ENCODE results near the gene MATCAP1. TPM values are rescaled to one million over a fixed set of nuclear protein-coding genes. Genes with fewer than 3 reads are reported as not detected.

The MATCAP1 gene
- 14.5 TPM for total RNA-seq
- long read RNA-seq, partial matches to known transcripts = 1 of 6 reads
- long read RNA-seq, other reads (novel, unspliced or antisense) = 4 of 6 reads

DNA sequence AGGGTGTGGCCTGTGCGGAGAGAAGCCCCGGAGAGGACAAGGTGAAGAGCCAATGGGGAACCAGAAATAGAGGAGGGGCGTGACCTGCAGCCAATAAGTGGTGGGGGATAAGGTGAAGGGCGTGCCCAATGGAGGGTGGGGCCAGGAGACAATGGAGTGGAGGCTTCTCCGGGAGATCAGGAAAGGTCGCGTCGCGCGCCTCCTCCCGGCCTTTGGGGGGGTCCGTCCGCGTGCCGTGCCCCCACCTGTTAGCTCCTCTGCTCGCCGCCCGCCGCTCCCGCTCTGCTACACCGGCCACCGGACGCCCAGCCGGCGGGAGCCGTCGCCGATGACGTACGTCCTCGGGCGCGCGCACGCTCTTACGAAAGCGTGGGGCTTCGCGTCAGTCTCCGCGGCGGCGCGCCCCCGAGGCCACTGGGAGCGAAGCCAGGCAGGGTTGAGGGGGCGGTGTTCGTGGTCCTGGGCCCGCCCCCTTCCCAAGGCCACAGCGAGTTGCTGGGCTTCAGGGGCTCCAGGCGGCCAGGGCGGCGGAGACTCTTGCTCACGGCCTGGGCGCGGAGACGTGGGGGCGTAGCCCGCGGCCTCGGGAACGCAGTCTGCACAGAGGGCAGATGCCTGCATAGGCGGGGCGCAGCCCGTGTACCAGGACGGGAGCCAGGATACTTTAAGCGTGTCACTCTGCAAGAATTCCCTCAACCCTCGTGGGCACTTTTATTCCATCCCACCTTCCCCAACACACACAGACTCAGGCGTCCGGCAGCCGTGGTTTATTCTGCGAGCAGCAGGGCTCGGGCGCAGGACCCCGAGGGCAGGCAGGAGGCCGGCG lies at the start of gene MATCAP1:
TSS of gene MATCAP1 (minus strand) at position 337 of the 826 bp plus-strand sequence. CDS start 3,353 bp downstream, outside the sequence.
- DNase-seq (ENCODE audit: low spot score) = peak; percentile 96

DNA sequence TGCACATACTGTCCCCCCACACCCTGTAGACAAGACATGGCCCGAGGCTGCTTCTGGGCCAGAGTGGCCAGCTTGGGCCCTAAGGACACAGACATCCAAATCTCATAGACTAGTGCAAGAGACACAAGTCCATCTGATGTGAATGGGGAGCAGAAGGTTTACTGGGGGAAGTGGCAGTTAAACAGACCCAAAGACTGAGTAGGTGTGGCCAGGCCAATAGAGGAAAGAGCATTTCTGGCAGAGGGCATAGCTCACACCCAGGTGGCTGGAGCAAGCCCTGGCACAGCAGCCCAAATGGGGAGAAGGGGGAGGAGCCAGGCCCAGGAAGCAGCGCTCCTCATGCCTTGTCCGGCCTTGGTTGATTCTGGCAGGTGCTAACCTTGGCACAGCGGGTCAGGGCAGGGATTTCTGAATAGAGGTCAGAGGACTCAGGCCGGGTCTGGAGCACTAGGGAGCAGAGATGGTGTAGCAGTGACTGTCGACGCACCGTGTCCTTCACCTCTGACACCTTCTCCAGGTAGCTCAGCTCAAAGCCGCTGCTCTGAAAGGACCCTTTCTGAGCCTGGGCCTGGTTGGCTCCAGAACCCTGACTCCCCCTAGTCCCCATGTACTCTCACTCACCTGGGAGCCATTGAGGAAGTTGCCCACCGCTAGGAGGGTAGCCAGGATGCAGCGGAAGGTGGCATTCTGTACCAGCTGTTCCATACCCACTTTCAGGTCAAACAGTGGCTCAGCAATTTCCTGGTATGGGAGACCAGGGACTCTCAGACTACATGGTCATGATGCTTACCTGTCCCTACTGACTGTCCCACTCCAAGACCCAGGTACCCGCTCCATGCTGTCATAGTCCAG lies 47.3 kb upstream of the MATCAP1 start:
- no peak for DNase-seq (ENCODE audit: low spot score)

DNA sequence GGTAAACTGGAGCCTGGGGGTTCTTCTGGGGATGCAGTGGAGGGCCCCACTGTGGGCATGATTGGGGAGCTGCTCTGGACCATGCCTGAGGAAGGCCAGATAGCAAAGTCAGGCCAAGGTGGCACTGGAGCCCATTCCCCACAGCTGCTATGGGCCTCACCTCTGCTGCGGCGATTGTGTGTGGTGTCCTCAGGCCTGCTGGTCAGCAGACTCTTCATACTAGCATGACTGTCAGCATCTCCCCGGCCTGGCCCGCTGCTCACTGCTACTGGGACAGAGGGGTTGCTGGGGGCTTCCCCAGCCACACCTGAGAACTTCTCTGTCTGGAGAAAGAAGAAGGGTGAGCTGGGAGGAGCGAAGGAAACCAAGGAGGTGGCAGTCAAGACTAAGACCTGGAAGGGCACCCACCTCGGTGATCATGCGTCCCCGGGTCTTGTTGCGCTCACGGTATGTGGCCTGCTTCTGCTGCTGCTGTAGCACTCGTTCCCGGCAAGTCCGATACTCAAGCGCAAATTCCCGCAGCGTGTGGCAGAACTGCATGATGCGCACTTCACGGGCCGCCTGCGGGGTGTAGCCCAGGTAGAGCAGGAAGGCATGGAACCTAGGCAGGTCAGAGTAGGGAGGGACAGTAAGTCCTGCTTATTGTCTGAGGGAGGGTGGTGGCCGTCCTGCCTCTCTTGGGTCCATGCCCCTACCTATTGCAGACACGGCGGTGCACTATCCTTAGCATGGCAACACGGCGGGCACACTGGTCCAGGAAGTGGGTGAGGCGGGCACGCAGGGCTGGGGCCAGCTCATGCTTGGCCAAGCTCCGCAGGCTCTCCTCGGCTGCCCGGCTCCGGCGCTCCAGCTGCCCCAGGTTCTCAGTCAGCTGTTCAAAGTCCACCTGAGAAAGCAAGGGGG lies 46.4 kb upstream of the MATCAP1 start:
- DNase-seq (ENCODE audit: low spot score) = no peak

DNA sequence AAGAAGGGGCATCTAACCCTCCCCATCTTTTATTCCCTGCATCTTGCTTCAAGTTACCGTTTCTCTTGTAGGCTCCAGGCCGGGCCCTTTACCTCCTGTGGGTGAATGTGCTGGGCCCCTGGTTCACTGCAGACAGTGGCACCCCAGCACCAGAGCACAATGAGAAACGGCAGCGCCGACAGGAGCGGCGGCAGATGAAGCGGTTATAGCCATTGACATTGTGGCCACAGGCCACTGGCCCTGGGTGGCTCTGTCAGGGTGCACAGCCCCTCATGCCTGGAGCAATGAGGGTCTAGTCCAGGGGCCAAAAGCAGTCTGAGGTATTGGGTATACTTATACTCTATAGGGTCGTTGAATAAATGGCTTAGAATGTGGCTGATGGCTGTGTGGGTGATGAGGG lies 45.1 kb upstream of the MATCAP1 start:
- no peak for DNase-seq (ENCODE audit: low spot score)

DNA sequence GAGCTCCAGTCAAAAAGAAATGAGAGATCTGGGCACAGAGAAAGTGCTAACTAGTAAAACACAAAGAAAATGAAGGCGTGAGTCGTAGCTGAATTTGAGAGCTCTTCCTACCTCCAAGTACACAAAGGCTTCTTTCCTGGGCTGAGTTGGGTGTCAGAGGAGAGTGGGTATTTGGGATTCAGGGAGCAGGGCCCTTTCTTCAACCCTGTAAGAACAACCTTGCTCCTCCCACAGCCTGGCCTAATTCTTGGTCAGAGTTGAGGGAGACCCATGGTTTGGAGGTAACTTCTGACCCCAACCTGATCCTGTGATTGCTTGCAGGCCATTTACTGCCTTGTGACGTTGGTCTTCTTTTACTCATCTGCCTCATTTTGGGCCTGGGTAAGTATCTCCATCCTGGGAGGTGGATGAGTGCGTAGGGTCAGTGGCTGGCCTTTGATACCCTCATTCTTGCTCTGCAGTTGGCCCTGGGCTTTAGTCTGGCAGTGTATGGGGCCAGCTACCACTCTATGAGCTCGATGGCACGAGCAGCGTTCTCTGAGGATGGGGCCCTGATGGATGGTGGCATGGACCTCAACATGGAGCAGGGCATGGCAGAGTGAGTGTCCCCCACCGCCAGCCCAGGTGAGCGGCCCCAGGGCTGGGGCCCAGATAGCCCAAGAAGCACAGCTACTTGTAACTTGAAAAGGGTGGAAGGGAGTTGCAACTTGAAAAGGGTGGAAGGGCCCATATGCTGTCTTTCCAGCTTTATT lies 44.4 kb upstream of the MATCAP1 start:
- DNase-seq (ENCODE audit: low spot score) = no peak

DNA sequence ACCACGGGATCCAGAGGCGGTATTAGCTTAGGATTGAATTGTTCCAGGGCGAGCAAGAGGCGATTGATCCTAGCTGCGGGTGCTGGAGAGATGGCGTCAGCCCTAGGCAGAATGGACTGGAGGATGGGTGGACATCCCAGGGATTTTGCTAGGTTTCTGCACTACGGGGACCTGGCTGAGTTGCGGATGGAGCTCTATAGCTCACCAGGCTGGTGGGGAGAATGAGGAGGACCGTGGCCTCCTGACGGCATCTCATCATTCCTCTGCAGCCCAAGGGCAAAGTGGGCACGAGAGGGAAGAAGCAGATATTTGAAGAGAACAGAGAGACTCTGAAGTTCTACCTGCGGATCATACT lies 43.8 kb upstream of the MATCAP1 start:
- no peak for DNase-seq (ENCODE audit: low spot score)

DNA sequence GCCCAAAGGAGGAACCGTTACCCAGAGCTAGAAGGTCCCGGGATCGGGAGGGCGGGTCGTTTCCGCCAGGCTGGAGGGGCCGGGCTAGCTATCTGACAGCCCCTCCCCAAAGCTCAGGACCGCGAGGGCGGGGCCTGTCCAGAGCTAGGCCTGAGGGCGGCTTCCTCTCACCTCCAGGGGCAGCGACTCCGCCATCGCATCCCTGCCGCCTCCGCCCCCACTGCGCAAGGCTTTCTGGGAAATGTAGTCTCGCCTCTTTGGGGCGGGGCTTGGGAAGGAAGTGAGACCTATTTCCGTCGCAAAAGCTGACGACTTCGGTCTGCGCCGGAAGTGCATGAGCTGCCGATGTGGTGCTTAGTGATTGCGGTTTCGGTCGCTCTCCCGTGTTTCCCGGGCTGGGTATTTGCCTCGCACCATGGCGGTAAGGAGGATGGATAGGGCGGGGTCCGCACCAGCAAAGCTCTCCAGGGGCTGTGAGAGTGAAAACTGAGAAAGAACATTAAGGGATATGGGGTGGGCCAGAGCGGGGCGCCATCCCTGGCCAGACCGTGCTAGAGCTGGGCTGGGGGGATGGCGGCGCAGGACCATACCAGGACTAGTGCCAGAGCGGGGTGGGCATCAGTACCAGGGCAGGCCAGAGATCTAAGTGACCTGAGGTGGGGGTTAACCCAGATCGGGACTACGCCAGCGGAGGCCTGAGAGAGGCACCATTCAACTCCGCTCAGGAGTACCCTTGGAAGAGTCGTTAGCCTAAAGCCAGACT lies 43.2 kb upstream of the MATCAP1 start, which contains the start of gene TMEM208:
TSS of gene TMEM208 (plus strand) at position 327 of the 763 bp plus-strand sequence. CDS start at position 416, 89 bp downstream.
- peak; percentile 98 for DNase-seq (ENCODE audit: low spot score)

DNA sequence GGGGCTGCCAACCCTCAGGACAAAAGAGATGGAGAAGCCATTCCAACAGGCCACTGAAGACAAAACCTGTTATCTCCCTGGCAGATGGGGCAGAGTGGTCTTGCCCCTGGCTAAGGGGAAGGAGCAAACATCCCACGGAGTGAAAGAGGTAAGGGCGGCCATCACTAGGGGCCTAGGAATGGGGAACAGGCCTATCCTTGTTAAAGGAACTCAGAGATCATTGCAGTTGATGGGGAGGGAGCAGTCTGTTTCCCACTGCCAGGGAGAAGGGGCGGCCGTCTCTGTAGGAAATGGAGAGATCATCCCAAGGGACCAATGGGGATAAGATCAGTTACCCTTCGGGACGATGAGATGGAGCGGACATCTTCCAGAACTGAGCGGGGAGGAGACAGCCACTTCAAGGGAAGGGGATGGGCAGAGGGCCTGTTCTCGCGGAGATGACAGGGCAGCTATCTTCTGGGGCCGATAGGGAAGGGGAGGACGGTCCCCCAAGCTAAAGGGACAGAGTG lies 42.6 kb upstream of the MATCAP1 start:
- DNase-seq (ENCODE audit: low spot score) = no peak

DNA sequence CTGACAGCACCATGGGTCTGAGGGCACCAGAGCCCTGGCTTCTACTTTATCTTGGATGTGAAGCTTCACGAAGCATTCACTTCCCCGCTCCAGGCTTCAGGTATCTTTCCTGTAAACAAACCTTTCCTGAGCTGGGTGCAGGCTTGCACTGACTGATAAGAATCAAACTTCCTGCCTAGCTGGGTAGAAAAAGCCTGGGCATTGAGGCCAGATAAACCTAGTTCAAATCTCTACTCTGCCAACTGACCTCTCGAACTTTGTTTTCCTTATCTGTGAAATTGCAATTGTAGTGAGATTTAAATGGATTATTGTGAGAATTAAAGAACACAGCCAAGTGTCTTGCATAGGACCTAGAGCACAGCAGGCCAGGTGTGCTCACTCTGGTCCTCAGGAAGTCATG lies 40.2 kb upstream of the MATCAP1 start:
- DNase-seq (ENCODE audit: low spot score) = no peak

DNA sequence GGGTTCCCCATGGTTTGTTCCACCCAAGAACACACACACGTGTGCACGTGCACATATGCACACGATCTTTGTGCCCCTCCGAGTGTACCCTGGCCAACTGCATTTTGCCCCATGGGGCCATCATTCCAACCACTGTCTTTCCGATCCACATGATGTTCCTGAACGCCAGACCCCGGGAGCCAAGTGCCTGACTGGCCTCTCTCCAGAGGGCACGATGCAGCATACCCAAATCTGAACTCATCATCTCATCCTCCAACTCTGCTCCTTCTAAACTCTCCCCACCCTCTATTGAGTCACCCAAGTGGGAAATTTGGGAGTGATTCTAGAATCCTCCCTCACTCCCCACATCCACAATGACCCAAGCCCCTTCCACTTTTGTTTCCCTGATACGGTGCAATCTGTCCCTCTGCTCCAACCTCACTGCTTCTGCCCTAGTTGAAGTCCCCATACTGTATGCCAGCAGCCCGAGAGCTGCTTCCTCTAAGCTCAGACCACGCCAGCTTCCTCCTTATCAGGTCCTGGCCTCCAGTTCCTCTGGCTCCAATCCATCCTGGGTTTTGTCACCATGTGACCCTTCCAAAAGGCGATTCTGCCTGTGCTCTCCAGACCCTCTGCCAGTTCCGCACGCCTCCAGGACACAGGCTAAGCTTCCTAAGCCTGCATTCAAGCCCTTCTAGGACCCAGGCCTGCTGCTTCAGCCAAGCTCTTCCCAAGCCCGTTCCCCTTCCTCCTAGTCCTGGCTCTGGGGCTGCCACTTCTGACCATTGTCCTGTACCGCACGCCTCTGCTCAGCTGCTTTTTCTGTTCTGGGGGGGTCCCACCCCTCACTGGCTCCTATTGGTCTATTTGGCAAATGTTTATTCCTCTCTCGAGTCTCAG lies 33.1 kb upstream of the MATCAP1 start:
- no peak for DNase-seq (ENCODE audit: low spot score)

DNA sequence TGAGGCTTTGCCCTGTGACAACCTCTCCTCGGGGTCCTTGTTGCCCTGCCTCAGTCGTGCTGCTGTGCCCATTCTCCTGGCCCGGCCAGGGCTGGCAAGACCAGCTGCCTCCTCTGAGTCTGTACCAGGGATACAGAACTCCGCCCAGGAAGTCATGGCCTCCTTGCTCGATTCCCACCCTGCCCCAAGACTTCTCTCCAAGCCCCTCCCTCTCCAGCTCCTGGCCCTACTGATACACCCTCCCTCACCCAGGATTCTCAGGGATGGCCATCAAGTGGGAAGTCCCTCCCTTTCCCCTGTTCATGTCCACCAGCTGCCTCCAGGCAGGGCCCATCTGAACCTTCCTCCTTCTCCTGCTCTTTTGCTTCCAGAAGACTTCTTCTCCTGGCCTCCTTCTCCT lies 31.9 kb upstream of the MATCAP1 start:
- no peak for DNase-seq (ENCODE audit: low spot score)

DNA sequence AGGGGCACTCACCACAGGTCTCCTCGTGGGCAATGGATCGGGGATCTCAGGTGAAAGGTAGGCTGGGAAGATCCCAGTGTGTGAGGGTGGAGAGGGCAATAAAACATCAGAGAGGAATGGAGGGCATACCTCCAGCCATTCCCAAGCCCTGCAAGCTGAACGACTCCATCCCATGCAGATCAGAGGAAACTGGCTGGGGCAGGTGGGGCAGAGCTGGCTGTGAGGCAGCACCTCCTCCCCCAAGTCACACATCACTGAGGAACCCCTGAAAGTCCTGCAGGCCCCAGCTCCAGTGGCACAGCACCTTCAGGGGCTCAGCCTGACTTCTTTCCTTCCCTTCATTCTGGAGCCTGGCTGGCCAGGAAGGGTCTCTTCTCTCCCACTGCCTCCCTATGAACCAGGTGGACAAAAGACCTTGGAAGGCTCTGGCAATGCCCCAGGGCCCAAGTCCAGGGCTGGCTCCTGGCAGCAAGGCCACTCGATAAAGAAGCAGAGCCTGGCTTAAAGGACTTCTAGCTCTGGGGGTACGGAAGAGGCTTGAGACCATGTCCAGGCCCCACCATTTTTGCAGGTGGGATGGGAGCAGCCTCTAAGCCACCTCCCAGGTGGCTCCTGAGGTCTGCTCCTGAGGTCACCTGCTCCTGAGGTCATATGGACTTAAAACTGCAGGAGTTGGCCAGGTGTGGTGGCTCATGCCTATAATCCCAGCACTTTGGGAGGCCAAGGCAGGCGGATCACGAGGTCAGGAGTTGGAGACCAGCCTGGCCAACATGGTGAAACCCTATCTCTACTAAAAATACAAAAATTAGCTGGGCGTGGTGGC lies 29.6 kb upstream of the MATCAP1 start:
- DNase-seq (ENCODE audit: low spot score) = no peak

DNA sequence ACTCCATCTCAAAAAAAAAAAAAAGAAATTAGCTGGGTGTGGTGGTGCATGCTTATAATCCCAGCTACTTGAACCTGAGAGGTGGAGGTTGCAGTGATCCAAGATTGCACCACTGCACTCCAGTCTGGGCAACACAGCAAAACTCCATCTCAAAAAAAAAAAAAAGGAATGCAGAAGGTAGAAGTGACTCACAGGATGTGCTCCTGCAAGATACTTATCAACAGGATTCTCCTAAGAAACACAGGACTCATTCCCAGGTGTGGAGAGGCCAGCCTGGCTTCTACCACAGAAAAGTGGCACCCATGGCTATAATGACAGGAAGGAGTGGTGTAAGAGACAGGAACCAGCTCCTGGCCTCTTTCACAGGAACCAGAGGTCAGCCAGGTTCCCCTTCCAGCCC lies 29.0 kb upstream of the MATCAP1 start:
- DNase-seq (ENCODE audit: low spot score) = no peak

DNA sequence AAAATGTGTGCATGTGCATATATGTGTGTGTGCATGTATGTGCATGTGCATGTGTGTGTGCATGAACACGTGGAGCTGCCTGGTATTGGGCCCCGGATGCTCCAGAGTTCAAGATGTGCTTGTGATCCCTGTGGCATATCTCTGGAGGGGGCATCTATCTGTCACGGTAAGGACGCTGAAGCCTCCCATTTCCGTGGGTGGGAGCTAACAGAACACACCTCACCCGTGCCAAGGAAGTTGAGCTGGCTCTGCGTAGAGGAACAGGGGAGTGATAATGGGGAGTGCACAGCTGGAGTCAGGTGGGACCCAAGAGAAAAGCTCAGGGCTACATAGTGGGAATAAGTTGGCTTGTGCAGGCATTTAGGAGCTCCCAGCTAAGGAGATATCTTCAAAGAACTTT lies 27.9 kb upstream of the MATCAP1 start:
- DNase-seq (ENCODE audit: low spot score) = no peak

DNA sequence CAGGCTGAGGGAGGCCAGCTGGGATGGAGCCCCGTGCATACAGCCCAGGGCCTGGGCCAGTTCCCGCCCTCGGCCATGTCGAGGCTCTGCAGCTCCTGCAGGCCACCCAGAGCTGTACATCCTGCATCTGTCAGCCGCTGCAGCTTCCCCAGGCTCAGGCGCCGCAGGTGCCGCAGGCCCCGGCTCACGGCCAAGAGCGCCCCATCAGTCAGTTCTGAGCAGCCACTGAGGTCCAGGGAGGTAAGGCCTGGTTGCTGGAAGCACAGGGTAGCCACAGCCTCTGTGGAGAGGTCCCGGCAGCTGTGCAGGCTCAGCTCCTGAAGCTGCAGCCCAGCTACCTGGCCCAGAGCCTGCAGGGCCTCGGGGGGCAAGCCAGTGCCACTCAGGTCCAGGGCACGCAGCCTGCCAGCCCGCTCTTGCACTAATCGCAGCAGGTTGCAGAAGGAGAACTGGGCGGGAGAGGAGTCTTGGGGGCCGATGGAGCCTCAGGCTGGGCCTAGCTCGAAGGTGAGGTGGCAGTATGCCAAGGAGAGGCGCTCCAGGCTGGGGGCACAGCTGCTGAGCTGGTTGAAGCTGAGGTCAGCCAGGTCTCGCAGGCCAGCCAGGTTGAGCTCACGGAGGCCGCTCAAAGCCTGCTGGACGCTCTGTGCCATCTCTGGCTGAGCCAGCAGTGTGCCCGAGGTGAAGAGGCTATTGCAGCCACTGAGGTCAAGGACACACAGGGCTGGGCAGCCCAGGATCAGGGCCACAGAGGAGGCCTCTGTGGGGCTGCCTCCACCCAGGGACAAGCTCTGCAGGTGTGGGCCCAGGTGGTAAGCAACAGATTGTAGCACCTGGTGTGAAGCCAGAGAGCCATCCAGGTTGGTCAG lies 26.5 kb upstream of the MATCAP1 start:
- no peak for DNase-seq (ENCODE audit: low spot score)

DNA sequence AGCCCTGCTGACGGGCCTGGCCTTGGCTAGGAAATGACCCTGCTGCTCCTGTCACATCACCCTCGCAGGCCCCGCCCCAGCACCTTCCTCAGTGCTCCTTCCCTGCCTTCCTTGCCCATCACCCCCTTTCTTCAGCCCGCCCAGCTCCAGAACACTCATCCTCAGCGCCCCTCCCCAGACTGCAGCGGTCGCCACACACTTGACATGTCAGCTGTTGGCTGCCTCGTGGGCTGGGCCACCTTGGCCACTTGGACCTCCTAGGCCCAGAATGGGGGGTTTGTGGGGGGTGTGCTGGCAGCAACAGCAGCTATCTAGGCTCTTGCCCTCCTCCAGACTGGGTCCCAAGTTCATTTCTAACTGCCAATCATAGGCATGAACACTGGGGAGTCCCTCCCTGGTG lies 25.8 kb upstream of the MATCAP1 start:
- DNase-seq (ENCODE audit: low spot score) = no peak

Measured in mesenteric fat pad (tissue), 1 donor.